ENCODE measurements around the gene ALS2CL.

Gene ALS2CL

DNA sequence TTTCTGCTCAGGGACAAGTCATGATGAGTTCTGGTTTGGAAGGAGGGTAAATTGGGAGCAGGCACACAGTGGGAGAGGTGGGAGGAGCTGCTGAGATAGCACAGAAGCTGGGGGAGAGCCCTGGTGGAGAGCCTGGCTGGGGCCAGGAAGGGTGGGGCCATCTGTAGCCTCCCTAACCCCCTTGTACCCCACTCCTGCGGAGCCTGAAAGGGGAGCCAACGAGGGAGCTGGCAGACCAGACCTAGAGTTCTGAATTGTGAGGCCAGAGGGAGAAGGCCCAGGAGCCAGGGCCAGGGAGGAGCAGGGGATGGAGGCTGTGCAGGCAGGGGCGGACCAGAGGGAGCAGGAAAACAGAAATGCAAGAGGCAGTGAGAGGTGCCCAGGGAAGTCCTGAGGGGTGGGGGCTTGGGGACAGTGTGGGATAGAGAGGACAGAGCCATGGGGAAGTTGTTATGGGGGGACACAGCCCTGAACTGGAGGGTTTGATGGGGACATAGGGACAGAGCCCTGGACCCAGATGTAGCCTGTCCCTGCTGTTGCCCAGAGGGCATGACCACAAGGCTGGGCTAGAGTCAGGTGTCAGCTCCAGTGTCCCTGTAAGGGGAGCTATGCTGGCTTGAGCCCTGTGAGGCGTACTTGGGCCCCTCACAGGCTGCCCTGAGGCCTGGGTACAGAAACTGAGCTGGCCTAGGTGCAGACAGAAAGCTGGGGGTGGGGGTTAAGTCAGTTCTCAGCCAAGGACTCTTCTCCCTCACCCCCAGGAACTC lies 8.9 kb upstream of the ALS2CL start:
- no peak for DNase-seq

DNA sequence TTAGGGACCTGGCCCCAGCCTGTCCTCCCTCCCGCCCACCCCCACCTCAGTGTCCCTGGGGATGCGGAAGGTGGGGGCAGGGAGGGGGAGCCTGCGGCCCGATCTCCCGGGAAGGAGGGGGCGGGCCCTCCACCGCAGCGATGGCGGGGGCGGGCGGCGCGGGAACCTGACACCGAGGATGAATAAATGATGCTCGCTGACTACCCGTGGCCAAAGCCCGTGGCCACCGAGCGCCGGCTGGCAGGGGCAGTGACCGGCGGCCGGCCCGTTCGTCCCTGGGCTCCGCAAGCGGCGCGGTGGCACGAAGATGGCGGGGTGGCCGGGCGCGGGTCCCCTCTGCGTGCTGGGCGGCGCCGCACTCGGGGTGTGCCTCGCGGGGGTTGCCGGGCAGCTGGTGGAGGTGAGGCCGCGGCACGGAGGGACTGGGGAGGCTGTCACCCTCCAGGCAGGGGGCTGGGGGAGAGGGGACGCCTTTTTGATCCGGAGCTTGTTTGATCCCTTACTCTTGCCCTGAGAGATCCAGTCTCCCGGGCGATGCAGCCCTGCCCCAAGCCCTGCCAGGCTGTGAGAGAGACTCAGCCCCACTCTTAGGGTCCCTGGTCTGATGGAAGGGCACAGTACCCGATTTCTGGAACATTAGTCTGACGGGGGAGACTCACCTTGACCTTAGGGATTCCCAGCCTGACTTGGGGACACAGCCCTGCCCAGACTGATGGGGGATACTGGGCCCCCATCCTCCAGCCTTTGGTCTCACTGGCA lies 7.9 kb upstream of the ALS2CL start, which contains the start of gene TMIE:
TMIE (plus strand) TSS at position 212 of the 759 bp plus-strand sequence; CDS start at position 308, 96 bp downstream.
- no peak for DNase-seq

DNA sequence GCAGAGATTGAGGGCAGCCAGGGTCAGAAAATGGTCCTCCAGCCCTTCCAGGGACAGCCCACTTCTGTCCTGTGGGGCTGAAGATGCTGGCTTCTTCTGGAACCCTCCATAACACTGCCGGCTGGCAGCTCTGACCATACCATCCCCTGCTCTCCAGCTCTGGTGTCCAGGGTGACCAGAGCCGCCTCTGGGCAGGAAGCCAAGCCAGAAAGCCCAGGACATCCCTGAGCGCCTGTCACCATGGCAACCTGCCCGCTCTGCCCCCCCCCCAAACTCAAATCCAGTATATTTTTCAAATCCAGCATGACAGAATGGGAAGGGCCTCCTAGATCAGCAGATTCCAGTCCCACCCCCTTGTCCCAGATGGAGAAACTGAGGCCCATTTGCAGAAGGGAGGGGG lies 7.3 kb upstream of the ALS2CL start:
- no peak for DNase-seq

DNA sequence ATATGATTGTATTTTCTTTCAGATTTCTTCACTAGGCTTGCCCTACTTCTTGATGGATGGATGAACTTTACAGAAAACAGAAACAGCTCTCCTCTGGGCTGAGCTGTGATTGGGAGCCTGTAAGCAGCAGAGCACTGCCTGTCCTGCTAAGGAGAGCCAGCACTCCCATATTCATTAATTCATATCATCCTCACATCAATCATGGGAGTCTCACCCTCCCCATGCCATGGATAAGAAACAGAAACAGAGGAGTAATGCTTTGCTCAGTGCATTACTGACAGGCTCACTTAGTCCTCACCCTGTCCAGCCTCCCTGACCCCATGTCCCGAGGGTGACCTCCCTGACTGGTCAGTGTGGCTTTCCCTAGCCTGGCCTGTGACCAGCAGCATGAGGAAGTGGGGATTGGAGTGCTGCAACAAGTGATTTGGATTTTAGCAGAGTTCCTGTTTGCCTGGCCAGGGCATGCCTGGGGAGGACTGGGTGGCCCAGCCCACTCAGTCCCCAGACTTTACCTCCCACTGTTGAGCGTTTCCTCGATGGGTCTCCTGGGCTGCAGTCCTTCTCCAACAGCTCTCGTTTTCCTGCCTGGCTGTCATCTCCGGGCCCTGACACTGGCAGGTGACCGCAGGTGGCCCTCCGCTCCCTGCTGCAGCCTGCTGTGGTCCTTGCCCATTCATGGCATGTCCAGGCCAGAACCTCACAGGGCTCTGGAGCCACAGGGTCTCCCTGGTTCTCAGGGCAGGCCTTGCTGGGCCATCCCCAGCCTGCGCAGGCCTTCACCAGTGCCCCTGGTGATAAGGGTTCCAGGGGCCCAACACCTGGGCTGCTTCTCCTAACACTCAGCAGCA lies 6.4 kb upstream of the ALS2CL start:
- no peak for DNase-seq

DNA sequence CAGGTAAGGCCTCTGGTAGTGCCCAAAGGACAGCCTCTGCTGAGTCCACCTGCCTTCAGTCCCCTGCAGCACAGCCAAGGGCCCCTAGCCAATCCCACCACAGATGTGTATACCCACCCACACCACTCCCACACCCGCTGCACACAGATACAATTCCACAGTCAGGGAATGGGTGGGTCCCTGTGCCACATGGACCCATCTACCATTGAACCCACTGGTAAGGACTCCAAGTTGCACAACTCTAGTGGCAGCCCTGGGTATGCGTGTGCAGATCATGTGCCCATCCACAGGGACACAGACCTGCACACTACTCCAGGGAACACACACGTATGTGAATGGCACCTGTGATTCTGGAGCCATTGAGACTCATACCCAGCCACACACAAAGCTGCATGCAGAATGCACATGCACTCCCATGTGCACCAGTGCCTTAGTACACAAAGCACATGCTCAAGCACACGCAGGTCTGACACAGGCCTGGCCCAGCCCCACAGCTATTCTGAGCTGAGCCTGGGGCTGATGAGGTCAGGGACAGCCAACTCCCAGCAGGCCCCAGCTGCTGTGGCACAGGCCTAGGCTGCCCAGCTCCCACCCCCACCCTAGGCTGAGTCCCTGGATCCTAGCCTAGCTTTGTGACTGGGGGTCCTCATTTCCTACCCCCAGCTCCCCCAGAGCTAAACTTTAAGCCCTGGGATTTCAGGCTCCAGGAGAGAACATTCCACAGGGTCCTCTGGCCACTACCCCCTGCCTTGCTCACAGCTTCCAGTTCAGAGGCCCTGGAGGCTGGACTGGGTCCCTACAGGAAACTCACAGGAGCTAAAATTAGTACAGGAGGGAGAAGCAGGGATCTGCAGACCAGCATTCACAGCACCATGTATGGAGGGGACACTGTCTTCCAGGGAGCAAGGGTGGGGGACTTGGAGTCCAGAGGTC lies 2.7 kb upstream of the ALS2CL start:
- DNase-seq = no peak

DNA sequence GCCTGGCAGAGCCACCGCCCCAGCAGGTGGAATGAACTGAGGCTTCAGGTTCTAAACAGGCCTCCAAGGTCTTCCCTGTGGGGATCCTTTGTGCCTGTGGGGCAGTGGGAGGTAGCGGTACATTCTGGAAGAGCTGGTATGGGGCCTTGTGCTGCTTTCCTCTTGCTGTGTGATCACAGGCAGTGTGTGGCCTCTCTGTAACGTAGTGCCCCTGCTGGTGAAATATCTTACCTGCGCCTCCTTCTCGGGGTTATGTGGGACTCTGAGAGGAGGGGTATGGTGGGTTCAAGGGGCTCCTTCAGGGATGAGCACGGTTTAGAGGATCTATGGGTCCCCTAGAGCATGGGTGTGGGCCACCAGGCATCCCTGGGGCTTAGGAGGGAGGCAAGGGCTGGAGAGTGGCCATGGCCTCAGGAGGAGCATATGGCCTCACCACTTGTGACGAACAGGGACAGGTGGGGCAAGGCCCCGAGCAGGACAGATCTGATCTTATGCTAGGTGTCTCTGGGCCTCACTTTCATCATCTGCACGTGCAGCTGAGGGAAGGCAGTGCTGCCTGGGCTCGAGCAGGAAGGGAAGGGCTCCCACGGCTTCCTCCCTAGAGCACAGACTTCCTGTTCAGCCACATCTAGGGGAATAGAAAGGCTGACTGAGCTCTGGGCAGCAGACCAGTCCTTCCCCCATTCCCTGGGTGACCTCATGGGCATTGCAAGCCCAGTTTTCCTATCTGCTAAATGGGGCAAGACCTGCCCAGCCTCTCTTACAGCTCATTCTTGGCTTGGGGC lies 1.9 kb upstream of the ALS2CL start:
- peak; percentile 53 for DNase-seq

DNA sequence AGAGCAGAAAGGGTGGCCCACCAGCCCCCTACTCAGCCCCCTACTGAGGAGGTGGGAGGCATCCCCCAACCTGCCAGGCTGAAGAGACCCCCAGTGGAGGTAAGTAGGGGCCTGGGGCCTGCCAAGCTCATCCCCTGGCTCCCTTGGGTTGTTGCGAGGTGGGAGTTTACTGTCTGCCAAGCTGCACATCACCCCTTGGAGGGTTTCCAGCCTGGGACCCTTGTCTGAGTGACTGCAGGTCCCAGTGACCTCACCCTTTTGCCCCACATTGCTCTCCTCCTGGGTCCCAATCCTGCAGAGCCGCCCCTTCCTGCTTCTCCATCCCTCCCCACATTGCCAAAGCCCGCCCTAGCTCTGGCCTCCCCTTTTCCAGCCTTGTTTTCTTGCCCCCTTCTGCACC lies 1.0 kb upstream of the ALS2CL start:
- no peak for DNase-seq

DNA sequence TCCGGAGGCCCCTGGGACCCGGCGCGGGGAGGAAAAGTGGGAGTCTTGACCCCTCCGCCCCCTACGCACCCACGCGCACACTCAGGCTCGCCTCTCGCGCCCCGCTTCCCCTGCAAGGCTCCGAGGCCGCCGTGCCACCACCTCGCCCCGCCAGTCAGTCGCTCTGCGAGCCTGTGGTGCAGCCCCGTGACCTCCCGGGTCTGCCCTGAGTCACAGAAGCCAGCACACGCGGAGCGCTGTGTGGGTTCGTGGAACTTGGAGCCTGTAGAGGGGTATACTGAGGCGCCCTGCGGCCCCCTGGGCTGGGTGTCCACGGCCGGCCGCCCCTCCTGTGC lies 380 bp upstream of the ALS2CL start:
- peak; percentile 50 for DNase-seq

DNA sequence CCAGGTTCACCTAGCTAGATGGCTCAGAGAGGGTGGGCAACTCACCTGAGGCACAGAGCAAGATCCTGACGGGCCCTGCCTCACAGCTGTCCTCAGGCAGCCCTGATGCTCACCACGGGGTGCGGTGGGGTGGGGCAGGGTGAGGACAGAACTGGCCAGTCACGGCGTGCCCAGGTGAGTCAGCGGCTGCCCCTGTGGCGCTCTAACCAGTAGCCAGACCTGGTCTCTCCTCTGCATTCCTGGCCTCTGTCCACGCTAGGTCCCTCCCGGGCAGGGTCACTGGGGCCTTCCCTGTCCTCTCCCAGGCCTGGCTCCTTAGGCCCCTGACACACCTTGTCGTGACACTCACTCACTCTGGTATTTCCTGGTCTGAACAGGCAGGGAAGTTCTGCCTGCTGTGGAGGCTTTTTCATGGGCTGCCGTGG lies 901 bp downstream of the ALS2CL start:
- DNase-seq = no peak

DNA sequence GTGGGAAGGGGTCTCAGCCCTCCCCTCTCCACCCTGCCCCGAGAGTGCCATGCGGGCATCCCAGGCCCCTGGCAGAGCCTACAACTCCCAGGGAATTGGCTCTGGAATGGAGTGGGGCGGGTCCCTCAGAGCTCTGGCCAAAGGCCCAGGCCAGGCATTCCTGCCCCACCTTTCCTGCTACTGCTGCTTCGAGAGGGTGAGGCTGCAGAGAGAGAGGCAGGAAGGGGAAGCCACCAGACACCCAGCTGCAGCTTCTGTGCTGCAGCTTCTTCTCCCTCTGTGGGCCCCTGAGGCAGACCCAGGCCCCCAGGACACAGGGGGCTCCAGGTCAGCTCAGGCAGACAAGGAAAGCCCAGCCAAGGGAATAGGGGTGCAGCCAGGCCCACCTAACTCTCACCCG lies 2.7 kb downstream of the ALS2CL start:
- no peak for DNase-seq

DNA sequence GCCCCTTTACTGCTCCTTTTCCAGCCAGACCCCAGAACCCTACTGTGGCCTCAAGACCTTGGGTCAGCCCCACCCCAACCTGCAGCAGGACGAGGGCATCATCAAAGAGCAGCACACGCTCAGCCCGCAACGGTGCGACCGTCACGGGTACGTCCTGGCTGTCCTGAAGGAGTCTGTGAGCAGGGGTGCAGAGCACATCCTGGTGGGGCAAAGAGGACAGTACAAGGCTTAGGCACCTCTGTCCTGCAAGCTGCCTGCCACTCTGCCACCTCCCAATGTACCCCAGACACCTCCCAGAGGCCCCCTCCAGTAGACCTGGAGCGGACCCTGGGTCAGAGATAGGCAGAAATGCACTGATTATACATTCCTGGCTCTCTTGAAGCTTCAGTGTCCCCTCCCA lies 8.0 kb downstream of the ALS2CL start:
- DNase-seq = no peak

DNA sequence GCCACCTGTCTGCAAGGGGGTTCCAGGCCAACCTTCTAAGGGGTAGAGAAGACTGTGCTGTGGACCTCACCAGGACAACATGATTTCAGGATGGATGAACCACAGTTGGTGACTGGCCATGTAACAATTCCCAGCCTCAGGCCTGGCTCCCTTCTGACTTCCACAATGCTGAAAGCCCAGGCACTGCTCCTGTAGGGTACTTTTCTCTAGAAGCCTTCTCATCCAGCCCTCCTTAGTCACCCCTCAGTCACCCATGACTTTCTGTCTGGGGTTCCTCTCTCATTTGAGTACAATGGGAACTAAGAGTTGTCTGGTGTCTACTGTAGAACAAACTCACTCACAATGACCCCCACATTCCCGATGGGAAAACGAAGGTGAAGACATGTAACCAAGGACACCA lies 8.6 kb downstream of the ALS2CL start:
- DNase-seq = no peak

DNA sequence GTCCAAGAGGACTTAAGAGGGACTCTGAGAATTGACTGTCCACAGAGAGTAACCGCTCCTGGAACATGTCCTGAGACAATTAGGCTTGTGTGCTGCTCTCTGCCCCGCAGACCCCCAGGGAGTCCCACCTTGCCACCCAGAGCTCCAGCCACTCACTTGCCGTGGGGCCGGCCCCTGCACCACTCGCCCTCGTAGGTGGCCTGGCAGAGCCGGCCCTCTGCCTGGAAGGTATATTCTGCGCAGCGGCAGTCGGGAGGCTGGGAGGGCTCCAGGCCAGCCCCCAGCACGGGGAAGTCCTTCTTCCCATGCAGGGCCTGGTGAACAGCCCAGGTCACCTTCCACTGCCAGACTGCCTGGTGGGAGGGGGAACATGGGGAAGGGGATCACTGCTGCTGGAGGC lies 10.5 kb downstream of the ALS2CL start:
- no peak for DNase-seq

DNA sequence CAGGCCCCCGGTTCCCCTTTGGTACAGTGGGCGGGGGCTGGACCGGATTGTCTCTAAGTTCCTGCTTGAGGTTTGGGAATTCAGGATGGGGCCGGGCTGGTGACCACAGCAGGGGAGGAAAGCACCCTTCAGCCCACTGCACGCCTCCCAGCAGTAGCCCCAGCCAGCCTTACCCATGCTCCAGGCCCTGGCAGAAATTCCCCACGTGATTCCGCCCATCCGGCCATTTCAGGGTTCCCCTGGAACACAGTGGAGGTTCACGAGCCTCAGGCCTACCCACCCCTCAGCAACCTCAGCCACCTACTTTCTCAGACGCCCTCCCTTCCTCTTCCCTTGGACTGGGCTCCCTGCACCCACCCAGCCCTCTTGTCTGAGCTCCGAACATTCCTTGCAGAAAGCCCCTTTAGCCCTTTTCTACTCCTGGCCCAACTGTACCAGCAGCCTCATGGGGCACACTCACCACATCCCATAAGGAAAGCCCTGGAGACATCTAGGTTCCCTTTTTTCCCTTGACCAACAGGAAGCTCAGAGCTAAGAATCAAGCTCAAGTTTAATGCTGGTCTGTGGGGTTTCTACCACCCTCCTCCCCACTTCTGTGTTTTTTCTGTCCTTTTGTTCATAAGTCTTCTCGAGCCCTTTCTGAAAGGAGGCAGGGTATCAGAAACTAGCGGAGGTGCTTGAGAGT lies 11.5 kb downstream of the ALS2CL start:
- no peak for DNase-seq

DNA sequence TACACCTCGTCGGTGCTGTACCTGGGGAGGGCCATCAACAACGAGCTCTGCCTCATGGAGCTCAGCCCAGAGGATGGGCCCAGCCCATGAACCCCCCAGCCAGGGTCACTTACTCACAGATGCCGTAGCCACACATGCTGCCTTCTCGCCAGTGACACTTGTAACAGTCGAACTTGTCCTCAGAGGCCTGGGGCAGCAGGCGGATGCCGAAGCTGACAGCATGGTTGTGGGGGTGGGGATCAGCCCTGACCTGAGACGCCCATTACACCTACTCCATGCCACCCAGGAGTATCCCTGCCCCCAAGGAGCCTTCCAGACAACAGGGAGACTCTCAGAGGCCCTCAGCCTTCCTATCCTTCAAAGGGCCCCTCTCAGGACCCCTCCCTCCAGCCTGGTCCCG lies 12.1 kb downstream of the ALS2CL start:
- DNase-seq = no peak

DNA sequence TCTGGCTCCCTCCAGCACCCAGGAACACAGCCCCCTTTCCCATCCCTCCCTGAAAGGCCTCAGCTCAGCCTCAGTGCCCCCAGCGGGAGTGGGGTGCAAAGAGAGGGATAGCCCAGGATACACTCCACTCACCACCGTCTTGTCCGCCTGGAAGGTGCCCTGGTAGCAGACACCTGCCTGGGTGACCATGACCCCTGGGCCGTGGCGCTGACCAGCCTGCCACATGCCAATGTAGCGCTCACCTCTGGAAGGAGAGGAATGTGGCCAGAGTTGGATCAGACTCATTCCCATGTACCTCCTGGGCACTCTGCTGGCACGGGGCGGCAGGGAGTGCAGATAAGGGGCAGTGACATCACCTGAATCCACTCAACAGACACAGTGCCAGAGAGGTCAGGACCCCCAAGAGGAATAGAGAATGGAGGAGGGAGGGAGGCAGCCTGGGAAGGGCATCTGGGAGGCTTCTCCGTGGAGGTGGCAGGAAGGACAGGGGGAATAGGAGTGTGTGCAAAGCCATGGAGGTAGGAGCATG lies 13.1 kb downstream of the ALS2CL start:
- DNase-seq = no peak

DNA sequence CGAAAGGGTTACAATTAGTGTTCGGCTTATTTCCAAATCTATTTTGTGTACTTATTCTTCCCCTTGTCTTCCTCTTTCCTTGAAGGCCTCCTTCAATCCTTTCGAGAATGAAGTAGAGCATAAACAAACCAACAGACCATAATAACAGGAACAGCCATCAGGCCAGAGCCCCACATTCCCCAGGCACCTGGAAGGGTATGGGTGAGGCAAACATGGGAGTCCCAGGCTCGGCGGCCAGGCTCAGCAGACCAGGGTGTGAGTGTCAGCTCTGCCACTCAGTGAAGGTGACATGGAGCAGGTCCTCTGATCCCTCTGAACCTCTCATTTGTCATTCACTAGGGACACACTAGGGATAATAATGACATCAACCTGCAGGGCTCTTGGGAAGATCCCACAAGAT lies 13.8 kb downstream of the ALS2CL start:
- DNase-seq = no peak

DNA sequence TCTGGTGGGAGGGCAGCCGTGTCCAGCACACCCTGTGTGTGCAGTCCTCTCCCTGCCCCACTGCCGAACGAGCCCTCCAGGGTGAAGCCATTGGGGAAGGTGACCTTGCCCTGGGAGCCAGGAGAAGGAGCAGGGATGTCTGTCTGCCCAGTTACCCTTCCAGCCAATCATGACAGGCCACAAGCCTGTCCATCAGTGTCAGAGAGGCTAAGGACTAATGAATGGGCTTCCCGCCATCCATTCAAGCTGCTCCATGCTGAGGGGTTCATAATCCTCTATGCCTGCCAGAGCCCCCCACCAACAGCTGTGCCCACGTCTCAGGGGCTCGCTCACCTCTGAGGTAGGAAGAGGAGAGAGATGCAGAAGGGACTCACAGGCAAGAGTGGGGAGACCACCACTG lies 15.2 kb downstream of the ALS2CL start:
- DNase-seq = no peak

DNA sequence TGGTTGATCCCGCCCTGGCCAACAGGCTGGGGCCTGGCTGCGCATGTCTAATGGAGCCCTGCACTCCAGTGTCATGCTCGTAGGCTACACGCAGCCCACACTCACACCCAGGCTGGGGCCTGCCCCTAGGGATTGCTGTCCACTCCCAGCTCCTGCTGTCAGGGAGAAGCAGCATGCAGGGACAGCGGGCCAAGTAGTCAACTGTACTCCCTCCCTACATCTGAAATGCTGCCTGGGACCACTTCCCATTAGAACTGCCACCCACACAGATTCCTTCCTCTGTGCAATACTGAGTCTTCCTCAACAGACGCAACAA lies 16.1 kb downstream of the ALS2CL start:
- no peak for DNase-seq

DNA sequence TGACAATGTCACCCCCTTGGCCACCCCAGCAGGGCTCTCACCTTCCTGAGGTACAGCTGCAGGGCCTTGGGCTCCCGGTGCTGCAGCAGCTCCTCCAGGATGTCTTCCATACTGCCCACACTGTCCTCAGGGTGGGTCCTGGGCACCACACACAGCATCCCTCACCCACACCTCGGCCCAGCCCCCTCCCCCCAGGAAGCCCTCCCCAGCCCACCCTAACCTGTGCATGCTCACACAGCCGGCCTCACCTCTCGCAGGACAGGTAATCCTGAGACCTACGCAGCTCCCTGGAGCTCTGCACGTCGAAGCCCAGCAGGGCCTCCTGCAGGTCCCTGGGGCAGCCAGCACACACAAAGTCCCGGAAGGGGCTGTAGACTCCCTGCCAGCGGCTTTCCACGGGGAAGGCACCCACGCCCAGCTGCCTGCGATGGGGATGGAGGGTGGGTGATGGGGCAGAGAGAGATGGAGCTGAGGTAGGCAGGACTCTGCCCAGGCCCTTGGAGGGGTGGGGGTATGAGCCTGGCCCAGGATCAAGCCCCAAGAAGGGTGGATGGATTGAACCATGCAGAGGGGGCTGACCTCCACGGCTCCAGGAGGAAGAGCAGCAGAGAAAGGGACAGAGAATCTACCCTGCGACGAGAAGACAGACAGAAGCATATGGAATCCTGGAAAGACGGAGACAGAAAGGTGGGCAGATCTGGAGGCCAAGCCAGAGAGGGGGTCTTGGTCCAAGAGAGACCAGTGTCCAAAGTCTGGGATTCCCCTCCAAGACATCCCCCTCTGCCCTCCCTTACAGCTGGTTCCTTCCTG lies 16.7 kb downstream of the ALS2CL start:
- no peak for DNase-seq
